HepG2 (cell line): ENCODE results near the gene PRR15L. TPM values are rescaled to one million over a fixed set of nuclear protein-coding genes. Genes with fewer than 3 reads are reported as not detected.

ENCODE experiments used
- BHLHE40 ChIP-seq: IDR thresholded peaks from 2 replicates; pipeline ENCODE4 v1.6.1; 2011; ENCODE audit warnings: low read length, improper control_type of control experiment
- EEA1 ChIP-seq: sonication (generic); formaldehyde crosslinking; IDR thresholded peaks from 2 replicates; pipeline ENCODE4 v1.5.1; 2020; ENCODE audit warnings: mild to moderate bottlenecking, missing genetic modification reagents, borderline replicate concordance
- FOXA3 ChIP-seq: IDR thresholded peaks from 2 replicates; pipeline ENCODE4 v1.6.1; 2016; ENCODE audit warnings: missing genetic modification reagents, missing compliant biosample characterization
- HHEX ChIP-seq: IDR thresholded peaks from 2 replicates; pipeline ENCODE4 v1.6.1; 2016; ENCODE audit warnings: control low read depth
- MXI1 ChIP-seq: IDR thresholded peaks from 3 replicates; pipeline ENCODE4 v1.6.1; 2012; ENCODE audit warnings: low read depth, low read length, inconsistent platforms, borderline replicate concordance
- MYNN ChIP-seq: sonication (generic); formaldehyde crosslinking; IDR thresholded peaks from 2 replicates; pipeline ENCODE4 v1.4.0; 2020; ENCODE audit warnings: mild to moderate bottlenecking, low read depth, missing genetic modification reagents
- PHB2 ChIP-seq: fragments of 450-650 bp; IDR thresholded peaks from 2 replicates; pipeline ENCODE4 v1.6.1; 2018; ENCODE audit not compliant: partially characterized antibody
- PHF8 ChIP-seq: sonication (generic); formaldehyde crosslinking; IDR thresholded peaks from 2 replicates; pipeline ENCODE4 v1.5.0; 2020; ENCODE audit warnings: missing genetic modification reagents
- RORA ChIP-seq: sonication (generic); formaldehyde crosslinking; IDR thresholded peaks from 2 replicates; pipeline ENCODE4 v1.5.0; 2020; ENCODE audit warnings: mild to moderate bottlenecking, missing genetic modification reagents, moderate library complexity
- ZFP36L1 ChIP-seq: sonication (generic); formaldehyde crosslinking; IDR thresholded peaks from 2 replicates; pipeline ENCODE4 v1.8.0; 2022; ENCODE audit warnings: mild to moderate bottlenecking, missing genetic modification reagents, moderate library complexity
- ZNF17 ChIP-seq: sonication (generic); formaldehyde crosslinking; IDR thresholded peaks from 2 replicates; pipeline ENCODE4 v1.5.0; 2020; ENCODE audit warnings: mild to moderate bottlenecking, missing genetic modification reagents
- ZNF282 ChIP-seq: fragments of 450-650 bp; IDR thresholded peaks from 2 replicates; pipeline ENCODE4 v1.6.1; 2018; ENCODE audit not compliant: partially characterized antibody
- ZNF550 ChIP-seq: sonication (generic); formaldehyde crosslinking; IDR thresholded peaks from 2 replicates; pipeline ENCODE4 v1.4.0; 2020; ENCODE audit warnings: mild to moderate bottlenecking, missing genetic modification reagents, borderline replicate concordance
- ZNF75D ChIP-seq: sonication (generic); formaldehyde crosslinking; IDR thresholded peaks from 2 replicates; pipeline ENCODE4 v1.8.1; 2023; ENCODE audit warnings: missing genetic modification reagents, mild to moderate bottlenecking, borderline replicate concordance
- ZNF891 ChIP-seq: sonication (generic); formaldehyde crosslinking; IDR thresholded peaks from 2 replicates; pipeline ENCODE4 v1.5.0; 2020; ENCODE audit warnings: mild to moderate bottlenecking, missing genetic modification reagents
- polyA plus RNA-seq, 8 experiments: library from polyadenylated mRNA; depleted of rRNA in 3 of 8; stranded (reverse) in 7 of 8; unstranded in 1 of 8; fragments of >200 nt; fragmentation: Illumina TruSeq in 4 of 8; extraction: Trizol in 4 of 8; gene quantifications; 2 replicates each; pipeline versions ENCODE4 v1.2.1 to v1.2.3, GENCODE V29; 2011 to 2016; ENCODE audit warnings: low read depth in 4 of 8, missing spikeins in 1 of 8, mixed read lengths in 1 of 8; ENCODE audit not compliant: insufficient read depth in 1 of 8
- total RNA-seq, 5 experiments: library from RNA; depleted of rRNA; stranded (reverse); fragments of >200 nt; fragmentation: Illumina TruSeq; extraction: Trizol; gene quantifications; 2 replicates each; pipeline ENCODE4 v1.2.3, GENCODE V29; 2016; ENCODE audit warnings: low read depth in 1 of 5
- TF ChIP-seq, protein P1 (sequence below): sonication (generic); formaldehyde crosslinking; IDR thresholded peaks from 2 replicates; pipeline ENCODE4 v1.5.0; 2020; ENCODE audit warnings: mild to moderate bottlenecking, missing genetic modification reagents, moderate library complexity
- TF ChIP-seq, protein P2 (sequence below): sonication (generic); formaldehyde crosslinking; IDR thresholded peaks from 2 replicates; pipeline ENCODE4 v1.5.0; 2020; ENCODE audit warnings: missing genetic modification reagents
- TF ChIP-seq, protein P3 (sequence below): sonication (generic); formaldehyde crosslinking; IDR thresholded peaks from 2 replicates; pipeline ENCODE4 v1.4.0; 2020; ENCODE audit warnings: missing genetic modification reagents
- TF ChIP-seq, protein P4 (sequence below): IDR thresholded peaks from 2 replicates; pipeline ENCODE4 v1.6.1; 2016; ENCODE audit warnings: low read depth, missing genetic modification reagents, missing compliant biosample characterization

The PRR15L gene
- total and polyA plus RNA-seq, 2 of the 13 experiments (the other 11 are each of a cell fraction or from before 2014, with no cell fraction given), result 0.44 to 2.0 TPM

DNA sequence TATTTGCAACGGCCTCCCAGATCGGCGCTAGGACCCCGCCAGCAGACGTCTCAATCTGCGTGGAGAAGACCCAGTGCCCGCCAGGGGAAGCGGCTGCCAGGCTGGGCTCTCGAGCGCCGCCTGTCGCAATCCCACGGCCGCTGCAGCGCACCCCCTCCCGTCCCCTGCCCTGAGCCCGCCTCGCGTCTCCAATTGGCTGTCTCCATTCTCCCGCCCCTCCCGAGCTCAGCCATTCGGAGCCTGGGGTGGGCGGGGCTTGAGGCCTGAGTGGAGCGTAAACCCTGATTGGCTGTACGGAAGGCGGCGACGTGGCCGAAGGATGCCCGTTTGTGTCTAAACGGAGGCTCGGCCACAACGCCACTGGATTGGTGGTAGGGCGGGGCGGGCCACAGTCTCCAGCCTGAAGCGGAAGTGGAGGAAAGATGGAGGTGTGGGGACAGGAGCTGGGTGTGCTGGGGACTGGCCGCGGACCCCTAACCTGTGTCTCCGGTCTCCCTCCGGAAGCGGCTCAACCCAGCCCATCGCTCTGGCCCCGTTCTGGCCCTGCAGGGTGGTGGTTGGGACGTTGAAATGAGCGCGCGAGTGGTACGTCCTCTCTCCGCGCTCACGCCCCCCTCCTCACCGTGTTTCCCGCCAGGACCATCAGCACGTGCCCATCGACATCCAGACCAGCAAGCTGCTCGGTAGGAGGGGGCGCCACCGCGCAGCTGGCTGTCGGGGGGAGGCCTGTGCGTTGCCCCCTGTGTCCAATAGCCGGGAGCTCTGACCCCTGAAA is 13.2 kb upstream of the PRR15L start, which contains the start of gene CDK5RAP3 (continued):
- TF ChIP-seq, protein P1, sequence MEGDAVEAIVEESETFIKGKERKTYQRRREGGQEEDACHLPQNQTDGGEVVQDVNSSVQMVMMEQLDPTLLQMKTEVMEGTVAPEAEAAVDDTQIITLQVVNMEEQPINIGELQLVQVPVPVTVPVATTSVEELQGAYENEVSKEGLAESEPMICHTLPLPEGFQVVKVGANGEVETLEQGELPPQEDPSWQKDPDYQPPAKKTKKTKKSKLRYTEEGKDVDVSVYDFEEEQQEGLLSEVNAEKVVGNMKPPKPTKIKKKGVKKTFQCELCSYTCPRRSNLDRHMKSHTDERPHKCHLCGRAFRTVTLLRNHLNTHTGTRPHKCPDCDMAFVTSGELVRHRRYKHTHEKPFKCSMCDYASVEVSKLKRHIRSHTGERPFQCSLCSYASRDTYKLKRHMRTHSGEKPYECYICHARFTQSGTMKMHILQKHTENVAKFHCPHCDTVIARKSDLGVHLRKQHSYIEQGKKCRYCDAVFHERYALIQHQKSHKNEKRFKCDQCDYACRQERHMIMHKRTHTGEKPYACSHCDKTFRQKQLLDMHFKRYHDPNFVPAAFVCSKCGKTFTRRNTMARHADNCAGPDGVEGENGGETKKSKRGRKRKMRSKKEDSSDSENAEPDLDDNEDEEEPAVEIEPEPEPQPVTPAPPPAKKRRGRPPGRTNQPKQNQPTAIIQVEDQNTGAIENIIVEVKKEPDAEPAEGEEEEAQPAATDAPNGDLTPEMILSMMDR, result peak; percentile 100
- TF ChIP-seq MYNN (CRISPR knock-in tag) (peak; percentile 95), RORA (CRISPR knock-in tag) (no peak), MXI1 (peak; percentile 87; the same call in 2 of the 3 replicates), EEA1 (CRISPR knock-in tag) (peak; percentile 96), HHEX (CRISPR knock-in tag) (no peak; the same call in 1 of the 2 replicates), ZNF282 (no peak), ZNF17 (CRISPR knock-in tag) (0 out of 2 replicates have a peak, but pooled peaks have one; percentile 67), ZNF75D (CRISPR knock-in tag) (peak; percentile 90; the same call in 1 of the 2 replicates), FOXA3 (CRISPR knock-in tag) (peak; percentile 74), BHLHE40 (peak; percentile 87), ZFP36L1 (CRISPR knock-in tag) (no peak; the same call in 1 of the 2 replicates), ZNF891 (CRISPR knock-in tag) (peak; percentile 95), PHF8 (CRISPR knock-in tag) (peak; percentile 91), PHB2 (no peak), ZNF550 (CRISPR knock-in tag) (0 out of 2 replicates have a peak, but pooled peaks have one; percentile 65)
- TF ChIP-seq, protein P2, sequence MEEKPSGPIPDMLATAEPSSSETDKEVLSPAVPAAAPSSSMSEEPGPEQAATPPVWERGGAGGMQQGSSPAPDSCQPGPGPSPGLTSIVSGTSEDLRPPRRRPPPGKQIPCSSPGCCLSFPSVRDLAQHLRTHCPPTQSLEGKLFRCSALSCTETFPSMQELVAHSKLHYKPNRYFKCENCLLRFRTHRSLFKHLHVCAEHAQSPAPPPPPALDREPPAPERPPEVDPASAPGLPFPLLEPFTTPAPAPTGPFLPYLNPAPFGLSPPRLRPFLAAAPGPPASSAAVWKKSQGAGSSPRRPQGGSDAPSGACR (CRISPR knock-in tag), result peak; percentile 95
- TF ChIP-seq, protein P3, sequence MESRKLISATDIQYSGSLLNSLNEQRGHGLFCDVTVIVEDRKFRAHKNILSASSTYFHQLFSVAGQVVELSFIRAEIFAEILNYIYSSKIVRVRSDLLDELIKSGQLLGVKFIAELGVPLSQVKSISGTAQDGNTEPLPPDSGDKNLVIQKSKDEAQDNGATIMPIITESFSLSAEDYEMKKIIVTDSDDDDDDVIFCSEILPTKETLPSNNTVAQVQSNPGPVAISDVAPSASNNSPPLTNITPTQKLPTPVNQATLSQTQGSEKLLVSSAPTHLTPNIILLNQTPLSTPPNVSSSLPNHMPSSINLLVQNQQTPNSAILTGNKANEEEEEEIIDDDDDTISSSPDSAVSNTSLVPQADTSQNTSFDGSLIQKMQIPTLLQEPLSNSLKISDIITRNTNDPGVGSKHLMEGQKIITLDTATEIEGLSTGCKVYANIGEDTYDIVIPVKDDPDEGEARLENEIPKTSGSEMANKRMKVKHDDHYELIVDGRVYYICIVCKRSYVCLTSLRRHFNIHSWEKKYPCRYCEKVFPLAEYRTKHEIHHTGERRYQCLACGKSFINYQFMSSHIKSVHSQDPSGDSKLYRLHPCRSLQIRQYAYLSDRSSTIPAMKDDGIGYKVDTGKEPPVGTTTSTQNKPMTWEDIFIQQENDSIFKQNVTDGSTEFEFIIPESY (CRISPR knock-in tag), result peak; percentile 72
- TF ChIP-seq, protein P4, sequence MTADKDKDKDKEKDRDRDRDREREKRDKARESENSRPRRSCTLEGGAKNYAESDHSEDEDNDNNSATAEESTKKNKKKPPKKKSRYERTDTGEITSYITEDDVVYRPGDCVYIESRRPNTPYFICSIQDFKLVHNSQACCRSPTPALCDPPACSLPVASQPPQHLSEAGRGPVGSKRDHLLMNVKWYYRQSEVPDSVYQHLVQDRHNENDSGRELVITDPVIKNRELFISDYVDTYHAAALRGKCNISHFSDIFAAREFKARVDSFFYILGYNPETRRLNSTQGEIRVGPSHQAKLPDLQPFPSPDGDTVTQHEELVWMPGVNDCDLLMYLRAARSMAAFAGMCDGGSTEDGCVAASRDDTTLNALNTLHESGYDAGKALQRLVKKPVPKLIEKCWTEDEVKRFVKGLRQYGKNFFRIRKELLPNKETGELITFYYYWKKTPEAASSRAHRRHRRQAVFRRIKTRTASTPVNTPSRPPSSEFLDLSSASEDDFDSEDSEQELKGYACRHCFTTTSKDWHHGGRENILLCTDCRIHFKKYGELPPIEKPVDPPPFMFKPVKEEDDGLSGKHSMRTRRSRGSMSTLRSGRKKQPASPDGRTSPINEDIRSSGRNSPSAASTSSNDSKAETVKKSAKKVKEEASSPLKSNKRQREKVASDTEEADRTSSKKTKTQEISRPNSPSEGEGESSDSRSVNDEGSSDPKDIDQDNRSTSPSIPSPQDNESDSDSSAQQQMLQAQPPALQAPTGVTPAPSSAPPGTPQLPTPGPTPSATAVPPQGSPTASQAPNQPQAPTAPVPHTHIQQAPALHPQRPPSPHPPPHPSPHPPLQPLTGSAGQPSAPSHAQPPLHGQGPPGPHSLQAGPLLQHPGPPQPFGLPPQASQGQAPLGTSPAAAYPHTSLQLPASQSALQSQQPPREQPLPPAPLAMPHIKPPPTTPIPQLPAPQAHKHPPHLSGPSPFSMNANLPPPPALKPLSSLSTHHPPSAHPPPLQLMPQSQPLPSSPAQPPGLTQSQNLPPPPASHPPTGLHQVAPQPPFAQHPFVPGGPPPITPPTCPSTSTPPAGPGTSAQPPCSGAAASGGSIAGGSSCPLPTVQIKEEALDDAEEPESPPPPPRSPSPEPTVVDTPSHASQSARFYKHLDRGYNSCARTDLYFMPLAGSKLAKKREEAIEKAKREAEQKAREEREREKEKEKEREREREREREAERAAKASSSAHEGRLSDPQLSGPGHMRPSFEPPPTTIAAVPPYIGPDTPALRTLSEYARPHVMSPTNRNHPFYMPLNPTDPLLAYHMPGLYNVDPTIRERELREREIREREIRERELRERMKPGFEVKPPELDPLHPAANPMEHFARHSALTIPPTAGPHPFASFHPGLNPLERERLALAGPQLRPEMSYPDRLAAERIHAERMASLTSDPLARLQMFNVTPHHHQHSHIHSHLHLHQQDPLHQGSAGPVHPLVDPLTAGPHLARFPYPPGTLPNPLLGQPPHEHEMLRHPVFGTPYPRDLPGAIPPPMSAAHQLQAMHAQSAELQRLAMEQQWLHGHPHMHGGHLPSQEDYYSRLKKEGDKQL (CRISPR knock-in tag), result peak; percentile 32
